ENCODE measurements around the gene ARHGAP24.

DNA sequence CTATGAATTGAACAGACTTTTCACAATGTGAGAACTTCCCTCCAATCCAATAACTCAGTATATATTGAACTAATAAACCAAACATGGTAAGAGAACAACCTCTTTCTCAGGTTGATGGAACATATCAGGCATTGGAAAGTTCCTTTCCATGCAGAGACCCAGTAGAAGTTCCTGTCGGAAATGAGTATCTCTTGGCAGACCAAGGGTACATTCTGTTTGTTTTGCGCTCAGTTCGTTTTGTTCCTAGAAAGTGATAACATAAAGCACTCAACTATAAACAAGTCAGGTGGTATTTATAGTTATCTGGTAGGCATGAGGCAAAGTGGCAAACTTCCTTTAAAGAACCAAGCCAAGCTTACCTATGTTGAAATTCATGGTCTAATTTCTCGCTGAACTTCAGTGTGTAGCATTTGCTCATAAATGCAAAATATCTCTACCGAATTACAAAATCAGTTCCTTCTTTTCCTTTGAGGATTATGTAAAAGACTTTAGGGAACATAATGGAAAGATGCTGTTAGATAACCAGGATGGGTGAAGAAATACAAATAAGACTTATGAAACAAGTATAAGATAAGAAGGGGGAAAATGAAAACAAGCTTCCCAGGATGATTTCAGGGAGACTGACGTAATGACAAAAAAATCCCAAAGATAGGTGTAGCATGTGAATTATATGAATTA is 120.3 kb downstream of the ARHGAP24 start:
- no peak for TF ChIP-seq POLR2AphosphoS5 (IDR thresholded peaks at IDR 0.05; ENCODE audit: low read depth, low read length)
- TF ChIP-seq, protein P1, sequence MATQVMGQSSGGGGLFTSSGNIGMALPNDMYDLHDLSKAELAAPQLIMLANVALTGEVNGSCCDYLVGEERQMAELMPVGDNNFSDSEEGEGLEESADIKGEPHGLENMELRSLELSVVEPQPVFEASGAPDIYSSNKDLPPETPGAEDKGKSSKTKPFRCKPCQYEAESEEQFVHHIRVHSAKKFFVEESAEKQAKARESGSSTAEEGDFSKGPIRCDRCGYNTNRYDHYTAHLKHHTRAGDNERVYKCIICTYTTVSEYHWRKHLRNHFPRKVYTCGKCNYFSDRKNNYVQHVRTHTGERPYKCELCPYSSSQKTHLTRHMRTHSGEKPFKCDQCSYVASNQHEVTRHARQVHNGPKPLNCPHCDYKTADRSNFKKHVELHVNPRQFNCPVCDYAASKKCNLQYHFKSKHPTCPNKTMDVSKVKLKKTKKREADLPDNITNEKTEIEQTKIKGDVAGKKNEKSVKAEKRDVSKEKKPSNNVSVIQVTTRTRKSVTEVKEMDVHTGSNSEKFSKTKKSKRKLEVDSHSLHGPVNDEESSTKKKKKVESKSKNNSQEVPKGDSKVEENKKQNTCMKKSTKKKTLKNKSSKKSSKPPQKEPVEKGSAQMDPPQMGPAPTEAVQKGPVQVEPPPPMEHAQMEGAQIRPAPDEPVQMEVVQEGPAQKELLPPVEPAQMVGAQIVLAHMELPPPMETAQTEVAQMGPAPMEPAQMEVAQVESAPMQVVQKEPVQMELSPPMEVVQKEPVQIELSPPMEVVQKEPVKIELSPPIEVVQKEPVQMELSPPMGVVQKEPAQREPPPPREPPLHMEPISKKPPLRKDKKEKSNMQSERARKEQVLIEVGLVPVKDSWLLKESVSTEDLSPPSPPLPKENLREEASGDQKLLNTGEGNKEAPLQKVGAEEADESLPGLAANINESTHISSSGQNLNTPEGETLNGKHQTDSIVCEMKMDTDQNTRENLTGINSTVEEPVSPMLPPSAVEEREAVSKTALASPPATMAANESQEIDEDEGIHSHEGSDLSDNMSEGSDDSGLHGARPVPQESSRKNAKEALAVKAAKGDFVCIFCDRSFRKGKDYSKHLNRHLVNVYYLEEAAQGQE (IDR thresholded peaks at IDR 0.05; ENCODE audit: insufficient read depth in 1 of 2, low read depth in 2 of 2, low read length in 2 of 2): no peak
- TF ChIP-seq SIN3A (IDR thresholded peaks at IDR 0.05; ENCODE audit: borderline replicate concordance, insufficient read depth, low read length): no peak
